Stimulated activated CD8-positive, alpha-beta memory T cell treated with anti-CD3 and anti-CD28 coated beads, Interleukin-4, amount 100 ng/mL, for 48 hours (primary cell): ENCODE measurements around the gene IMMT.
A peak's percentile ranks its signal among the peaks of the same experiment; 100 is the strongest.
"Not testable (repeated sequence)": the region's sequence is repeated elsewhere in the genome, so short reads cannot be mapped to it uniquely, and the experiment has no call there.

Source experiments
- DNase-seq: peaks from one replicate; pipeline ENCODE4 v3.0.0-alpha.2; 2020

IMMT gene

GRCh38 chr2:86195055-86195807 lies at the start of gene IMMT:
TSS of gene IMMT (minus strand) at chr2:86195462. CDS start at chr2:86195382, 80 bp downstream.
- DNase-seq: peak; percentile 97

GRCh38 chr2:86244781-86245180 lies 49.5 kb upstream of the IMMT start:
- not testable (repeated sequence) for DNase-seq

- DNase-seq: no peak
Measured at GRCh38 chr2:86243950-86244733, 48.9 kb upstream of the IMMT start.

DNA sequence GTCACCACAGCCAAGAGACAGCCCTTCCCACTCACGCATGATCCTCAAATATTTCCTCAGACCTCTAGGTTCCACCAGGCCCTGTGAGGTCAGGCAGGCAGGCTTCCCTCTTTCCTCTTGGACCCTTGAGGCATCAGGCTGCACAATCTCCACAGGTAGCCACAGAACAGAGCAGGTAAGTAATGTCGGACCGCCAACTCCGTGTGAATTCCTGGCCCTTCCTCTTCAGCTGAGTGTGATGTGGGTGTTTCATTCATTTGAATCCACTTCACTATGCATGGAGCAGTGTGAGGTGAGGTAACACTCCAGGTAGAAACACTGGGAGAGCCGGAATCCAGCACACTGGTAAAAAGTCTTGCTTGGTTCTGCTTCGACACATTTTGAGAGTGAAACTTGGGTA lies 48.0 kb upstream of the IMMT start:
- no peak for DNase-seq

- DNase-seq: no peak
Measured at GRCh38 chr2:86241611-86242010, 46.3 kb upstream of the IMMT start.

GRCh38 chr2:86240251-86240650 lies 45.0 kb upstream of the IMMT start:
- DNase-seq: no peak

DNA sequence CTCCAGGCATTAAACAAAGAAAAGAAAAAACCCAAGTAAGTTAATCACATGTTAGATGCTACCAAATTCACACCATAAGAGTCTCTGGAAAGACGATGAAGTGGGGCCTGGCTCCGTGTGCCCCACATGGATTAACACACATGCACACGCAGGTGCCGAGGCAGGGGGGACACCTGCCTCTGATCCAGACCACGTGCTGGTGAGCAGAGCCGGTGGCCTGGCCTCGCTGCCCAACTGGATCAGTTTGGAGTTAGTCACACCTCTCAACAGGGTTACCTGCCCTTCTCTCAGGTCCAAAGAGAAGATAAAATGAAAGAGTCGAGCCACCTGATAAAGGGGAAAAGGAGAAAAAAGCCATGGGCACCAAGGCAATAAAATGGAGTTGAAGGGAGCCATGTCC lies 44.5 kb upstream of the IMMT start:
- DNase-seq: no peak

DNA sequence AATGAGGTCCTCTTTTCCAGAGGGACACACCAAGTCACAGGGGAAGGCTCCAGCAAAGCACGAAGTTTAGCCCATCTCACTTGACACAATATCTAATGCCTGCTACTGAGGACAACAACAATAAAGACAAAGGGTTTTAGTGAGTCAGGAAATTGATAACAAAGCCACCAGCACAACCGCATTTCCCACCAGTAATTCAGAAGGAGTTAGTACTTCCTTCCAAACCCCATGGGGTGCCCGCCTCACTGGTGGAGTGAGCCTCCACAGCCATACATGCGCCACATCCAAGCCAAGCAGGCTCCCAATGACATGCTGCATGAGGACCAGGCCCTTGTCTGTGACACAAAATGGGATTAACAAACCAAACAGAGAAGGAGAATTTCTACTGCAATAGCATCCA lies 44.1 kb upstream of the IMMT start:
- DNase-seq: no peak

DNA sequence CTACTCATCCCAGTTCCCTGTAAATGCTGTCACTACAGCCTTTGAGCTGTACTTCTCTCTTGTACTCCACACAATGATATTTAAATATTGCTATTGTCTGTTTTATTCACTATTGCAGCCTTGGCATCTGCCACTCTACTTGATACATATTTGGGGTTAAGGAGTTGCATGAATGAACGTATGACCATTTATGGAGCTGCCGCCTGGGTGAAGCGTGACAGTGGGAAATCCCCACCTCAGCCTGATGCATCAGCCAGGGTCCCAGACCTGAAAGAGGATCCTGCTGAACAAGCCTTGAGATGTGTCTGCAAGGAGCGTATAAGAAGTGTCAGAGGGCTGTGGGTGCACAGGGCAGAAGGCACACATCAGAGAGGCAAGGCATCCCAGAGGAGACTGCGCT lies 43.1 kb upstream of the IMMT start:
- peak; percentile 58 for DNase-seq

DNA sequence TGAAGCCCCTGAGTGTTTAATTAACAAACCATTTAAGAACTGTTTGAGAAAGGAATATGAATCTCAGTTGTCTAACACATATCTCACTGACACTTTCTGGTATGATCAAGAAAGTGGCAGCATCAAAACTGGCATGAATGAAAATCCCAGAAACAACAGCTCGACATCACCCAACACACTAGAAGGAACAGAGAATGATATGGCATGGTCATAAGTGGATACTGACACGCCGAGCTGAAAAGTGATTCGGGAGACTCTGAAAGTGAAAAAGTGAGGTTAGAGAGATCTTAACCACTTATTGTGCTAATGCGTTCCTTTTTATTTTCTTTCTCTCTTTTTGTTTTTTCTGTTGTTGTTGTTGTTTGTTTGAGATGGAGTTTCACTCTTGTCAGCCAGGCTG lies 41.9 kb upstream of the IMMT start:
- DNase-seq: no peak

GRCh38 chr2:86235196-86235980 lies 40.1 kb upstream of the IMMT start:
- DNase-seq: no peak

GRCh38 chr2:86234563-86235131 lies 39.4 kb upstream of the IMMT start:
- no peak for DNase-seq

DNA sequence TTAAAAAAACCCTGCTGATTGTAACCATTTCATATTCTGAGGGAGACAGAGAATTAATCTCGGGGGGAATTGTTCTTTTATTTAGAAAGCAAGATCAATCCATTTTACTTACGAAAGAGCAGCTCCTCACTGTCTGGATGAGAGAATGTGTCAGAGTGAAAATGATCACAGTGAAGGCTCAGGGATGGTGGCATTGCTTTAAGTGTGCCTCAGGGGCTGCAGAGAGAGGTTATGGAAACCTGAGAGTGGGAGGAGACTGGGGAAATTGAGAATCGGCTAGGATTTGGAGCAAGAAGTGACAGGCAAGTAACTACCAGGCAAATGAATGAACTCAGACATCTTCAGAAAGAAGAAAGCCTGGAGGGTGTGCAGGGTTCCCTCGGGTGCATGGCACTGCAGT lies 38.2 kb upstream of the IMMT start:
- no peak for DNase-seq

DNA sequence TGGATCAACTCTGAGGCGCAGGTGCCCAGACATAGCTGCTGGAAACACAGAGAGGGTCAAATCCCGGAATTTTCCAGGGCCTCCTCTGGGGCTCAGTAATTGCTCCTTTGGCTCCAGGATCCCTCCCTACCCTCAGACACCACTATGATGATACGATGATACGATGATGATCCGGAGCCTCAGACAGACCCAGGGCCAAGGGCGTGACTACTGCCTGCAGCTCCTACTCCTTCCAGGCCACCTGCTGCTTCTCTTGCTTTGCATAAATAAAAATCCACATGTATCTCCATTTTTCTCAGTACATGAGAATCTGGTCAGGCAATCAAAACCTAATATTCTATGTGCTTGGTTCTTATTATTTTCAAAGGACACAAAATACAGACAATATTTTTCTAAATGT lies 37.6 kb upstream of the IMMT start:
- no peak for DNase-seq

DNA sequence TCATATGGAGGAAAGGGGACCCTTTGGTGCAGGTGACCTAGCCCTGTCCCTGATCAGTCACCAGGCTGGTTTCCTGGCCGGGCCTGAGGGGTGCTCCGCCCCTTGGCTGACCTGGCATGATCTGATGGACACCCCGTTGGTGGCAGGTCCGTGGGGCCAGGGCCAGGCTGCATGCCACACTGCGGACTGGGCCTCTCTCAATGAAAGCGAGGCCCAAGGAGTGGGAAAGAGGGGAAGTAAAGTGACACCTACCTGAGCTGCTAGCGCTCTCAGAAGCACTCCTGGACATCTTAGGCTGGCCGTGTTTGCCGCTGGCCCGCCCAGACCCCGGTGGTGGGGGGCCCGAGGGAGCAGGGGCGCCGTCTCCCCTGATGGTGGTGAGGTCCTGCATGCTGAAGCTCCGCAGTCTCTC lies 37.1 kb upstream of the IMMT start:
- DNase-seq: no peak

- no peak for DNase-seq
Measured at GRCh38 chr2:86231680-86232372, 36.6 kb upstream of the IMMT start.

GRCh38 chr2:86230961-86231360 lies 35.7 kb upstream of the IMMT start:
- no peak for DNase-seq

DNA sequence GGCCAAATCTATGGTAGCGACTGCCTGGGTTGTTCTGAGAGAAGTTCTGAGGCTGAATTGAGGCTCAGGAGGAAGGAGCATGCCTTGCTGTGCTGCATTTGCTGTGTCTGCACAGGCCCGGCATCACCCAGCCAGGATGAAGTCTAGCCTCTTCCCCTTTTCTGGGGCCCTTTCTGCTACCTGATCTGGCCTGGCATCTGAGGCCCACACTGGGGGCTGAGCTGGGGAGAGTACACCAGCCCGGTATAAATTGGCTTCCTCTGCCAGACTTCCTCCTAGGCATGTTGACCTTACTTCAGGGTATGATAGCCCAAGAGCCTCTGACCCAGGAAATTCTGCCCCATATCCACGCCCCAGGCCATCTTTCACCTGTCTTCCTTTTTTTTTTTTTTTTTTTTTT lies 34.0 kb upstream of the IMMT start:
- DNase-seq: no peak

- DNase-seq: not testable (repeated sequence)
Measured at GRCh38 chr2:86228574-86228973, 33.3 kb upstream of the IMMT start.

DNA sequence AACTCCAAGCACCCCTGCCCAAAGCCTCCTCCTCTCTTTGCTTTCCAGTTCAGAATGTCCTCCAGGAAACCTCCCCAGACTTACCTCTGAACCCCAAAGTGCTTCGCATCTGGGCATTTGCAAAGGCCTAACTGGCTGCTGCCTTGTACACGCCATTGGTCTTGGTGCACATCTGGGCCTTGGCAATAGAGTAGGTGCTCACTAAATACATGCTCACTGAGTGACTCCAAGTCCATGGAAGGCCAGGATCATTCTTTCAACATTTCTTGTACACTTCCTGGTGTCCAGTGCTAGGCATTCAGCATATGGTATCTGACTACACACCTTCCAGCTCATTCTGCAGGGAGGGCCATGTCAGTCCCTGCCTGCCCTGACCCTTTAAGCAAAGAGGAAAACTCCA lies 32.4 kb upstream of the IMMT start:
- no peak for DNase-seq

DNA sequence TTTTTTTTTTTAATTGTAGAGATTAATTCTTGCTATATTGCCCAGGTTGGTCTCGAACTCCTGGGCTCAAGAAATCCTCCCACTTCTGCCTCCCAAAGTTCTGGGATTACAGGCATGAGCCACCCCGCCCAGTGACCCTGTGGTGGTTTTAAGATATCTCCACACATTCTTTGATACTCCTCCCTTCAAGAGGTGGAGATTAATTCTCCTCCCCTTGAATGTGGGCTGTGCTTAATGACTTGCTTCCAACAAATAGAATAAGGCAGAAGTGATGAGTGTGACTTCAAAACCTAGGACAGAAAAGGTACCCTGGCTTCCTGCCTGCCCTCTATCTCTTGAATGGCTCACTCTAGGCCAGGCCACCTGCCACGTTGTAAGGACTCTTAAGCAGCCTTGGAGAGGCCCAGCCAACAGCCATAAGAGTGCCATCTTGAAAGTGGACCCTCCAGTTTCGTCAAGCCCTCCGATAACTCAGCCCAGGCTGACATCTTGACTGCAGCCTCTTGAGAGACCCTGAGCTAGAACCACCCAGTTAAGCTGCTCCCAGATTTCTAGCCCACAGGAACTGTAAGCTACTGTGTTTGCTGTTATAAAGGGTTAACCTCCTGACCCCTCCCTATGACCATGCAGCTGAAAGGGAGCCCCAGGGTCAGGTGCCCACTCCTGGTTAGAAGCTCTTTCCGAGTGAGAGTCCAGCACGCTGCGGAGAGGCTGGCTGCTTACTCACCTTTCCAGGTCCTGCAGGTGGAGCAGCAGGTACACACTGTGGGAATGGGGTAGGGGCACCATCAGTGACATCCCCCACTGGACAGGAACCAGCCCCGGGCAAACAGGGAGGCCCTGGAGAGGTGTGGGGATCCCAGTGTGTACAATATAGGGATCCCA lies 31.6 kb upstream of the IMMT start:
- no peak for DNase-seq

GRCh38 chr2:86226070-86226469 lies 30.8 kb upstream of the IMMT start:
- no peak for DNase-seq
